Natural killer cell (primary cell): Measurements from ENCODE around the gene FLACC1. TPM values are rescaled to one million over a fixed set of nuclear protein-coding genes. Genes with fewer than 3 reads are reported as not detected.
A peak's percentile ranks its signal among the peaks of the same experiment; 100 is the strongest.
"Not testable (repeated sequence)": the region's sequence is repeated elsewhere in the genome, so short reads cannot be mapped to it uniquely, and the experiment has no call there.

Experiments used
- ATAC-seq, 3 donors: fragments of 150-1000 bp in 2 of 3; fragments of 200-7000 bp in 1 of 3; cut with Tn5 transposase; 1 replicate in 1 of 3; 2 replicates in 2 of 3; pipeline ENCODE4 v1.10.0; 2021; ENCODE audit warnings: mild to moderate bottlenecking in 2 of 3, moderate library complexity in 2 of 3
- DNase-seq, 2 donors: peaks; one replicate each; pipeline versions ENCODE4 v3.0.0 to v3.0.0-alpha.2; 2013 to 2021; ENCODE audit warnings: mixed read lengths in 1 of 2
- H3K27ac ChIP-seq: one replicate; pipeline ENCODE4 v1.5.1; 2013; ENCODE audit warnings: mild to moderate bottlenecking, low read length
- H3K27me3 ChIP-seq: one replicate; pipeline ENCODE4 v1.6.1; 2013; ENCODE audit warnings: low read length; ENCODE audit not compliant: control insufficient read depth, insufficient read depth
- H3K36me3 ChIP-seq: one replicate; pipeline ENCODE4 v1.6.1; 2013; ENCODE audit warnings: low read length; ENCODE audit not compliant: control insufficient read depth, insufficient read depth
- H3K4me1 ChIP-seq: one replicate; pipeline ENCODE4 v1.6.1; 2013; ENCODE audit warnings: low read length; ENCODE audit not compliant: control insufficient read depth, insufficient read depth
- H3K4me3 ChIP-seq: one replicate; pipeline ENCODE4 v1.5.1; 2013; ENCODE audit warnings: low read length
- H3K9me3 ChIP-seq: one replicate; pipeline ENCODE4 v1.6.1; 2013; ENCODE audit warnings: low read length; ENCODE audit not compliant: control insufficient read depth, insufficient read depth
- H3K27ac Mint-ChIP-seq, 2 donors: one replicate each; pipeline ENCODE4 v1.8.0; 2022; ENCODE audit warnings: mild to moderate bottlenecking in 2 of 2, mixed read lengths in 2 of 2, moderate library complexity in 1 of 2
- H3K27me3 Mint-ChIP-seq, 2 donors: one replicate each; pipeline ENCODE4 v1.8.0; 2022; ENCODE audit warnings: low read depth in 2 of 2, mixed read lengths in 2 of 2
- H3K36me3 Mint-ChIP-seq: one replicate; pipeline ENCODE4 v1.8.0; 2022; ENCODE audit warnings: mixed read lengths
- H3K4me1 Mint-ChIP-seq, 2 donors: one replicate each; pipeline ENCODE4 v1.8.0; 2022; ENCODE audit warnings: mixed read lengths in 2 of 2
- H3K4me3 Mint-ChIP-seq: one replicate; pipeline ENCODE4 v1.8.0; 2022; ENCODE audit warnings: mild to moderate bottlenecking, moderate library complexity, mixed read lengths
- H3K9me3 Mint-ChIP-seq, 2 donors: one replicate each; pipeline ENCODE4 v1.8.0; 2022; ENCODE audit warnings: mixed read lengths in 2 of 2
- CTCF ChIP-seq: fragments of 200-600 bp; IDR thresholded peaks from one replicate; pipeline ENCODE4 v1.8.0; 2022; ENCODE audit warnings: antibody characterized with exemption
- WGBS: methylation state at CpG from one replicate; pipeline ENCODE4 v1.1.7; 2013; ENCODE audit warnings: missing lambda C conversion rate; ENCODE audit not compliant: insufficient coverage; 5-methylcytosine and 5-hydroxymethylcytosine counted together
- intact Hi-C: fragments of 100-400 bp; cut with micrococcal nuclease; formaldehyde crosslinking; loops from one replicate; pipeline ENCODE4 v1.14.2; 2022
- total RNA-seq, 4 donors: library from RNA; stranded (reverse); fragments of 120-200 nt in 1 of 4; gene quantifications; one replicate each; pipeline versions ENCODE4 v1.2.3 to v1.2.4, GENCODE V29; 2013 to 2022

The FLACC1 gene
- total RNA-seq, 3 donors from 2014 or later (not counting 1 experiment from before 2014, with no cell fraction given), result 5.2 to 7.0 (median 6.8) TPM

GRCh38 chr2:201369318-201369717 is 12.2 kb upstream of the FLACC1 start:
- H3K4me1 ChIP-seq, H3K9me3 ChIP-seq, H3K9me3 Mint-ChIP-seq, DNase-seq, H3K27me3 ChIP-seq, H3K36me3 ChIP-seq, ATAC-seq, H3K4me3 Mint-ChIP-seq, H3K27me3 Mint-ChIP-seq, H3K27ac ChIP-seq, H3K4me1 Mint-ChIP-seq, H3K4me3 ChIP-seq, H3K36me3 Mint-ChIP-seq, H3K27ac Mint-ChIP-seq, intact Hi-C loops: not testable (repeated sequence)
- 96% methylated on average over 8 of the region's 8 CpGs for WGBS

- Mint-ChIP-seq H3K4me3 (no peak overlapping the region), H3K4me1 (no peaks in the 10 kb centered on the region), H3K36me3 (peaks cover 8% of the 10 kb centered on the region), H3K9me3 (no peaks in the 10 kb centered on the region), H3K27ac (no peak overlapping the region), H3K27me3 (no peaks in the 10 kb centered on the region)
- Histone ChIP-seq H3K9me3 (peaks cover 10% of the 10 kb centered on the region), H3K27me3 (no peaks in the 10 kb centered on the region), H3K36me3 (no peaks in the 10 kb centered on the region), H3K27ac (no peak overlapping the region), H3K4me1 (peaks cover 4% of the 10 kb centered on the region), H3K4me3 (no peak overlapping the region)
- TF ChIP-seq CTCF, result no peak
- ATAC-seq (no peak), DNase-seq (no peak)
- intact Hi-C loops, result no loop called here
These were observed 9.0 kb upstream of the FLACC1 start for GRCh38 chr2:201366146-201366545.

GRCh38 chr2:201363857-201364560 is 6.9 kb upstream of the FLACC1 start:
- H3K27ac Mint-ChIP-seq, result no peak overlapping the region
- no peaks in the 10 kb centered on the region for H3K4me1 Mint-ChIP-seq
- H3K36me3 Mint-ChIP-seq, result peaks cover 8% of the 10 kb centered on the region
- Histone ChIP-seq H3K36me3 (peaks cover 5% of the 10 kb centered on the region), H3K9me3 (peaks cover 10% of the 10 kb centered on the region), H3K4me3 (no peak overlapping the region), H3K4me1 (peaks cover 4% of the 10 kb centered on the region), H3K27ac (no peak overlapping the region), H3K27me3 (no peaks in the 10 kb centered on the region)
- no peaks in the 10 kb centered on the region for H3K27me3 Mint-ChIP-seq
- peak; percentile 89 for TF ChIP-seq CTCF
- H3K4me3 Mint-ChIP-seq, result no peak overlapping the region
- intact Hi-C loops, result loop anchor here (1.0 kb wide), 1 partner anchor 128 kb away; no protein-coding TSS in a partner anchor
- DNase-seq, result peak in 1 of 2 donors; percentile 74
- WGBS, result 92% methylated on average over 2 of the region's 2 CpGs
- peak; percentile 92 to 99 (median 98) for ATAC-seq
- H3K9me3 Mint-ChIP-seq, result no peaks in the 10 kb centered on the region

- 95% methylated on average over 2 of the region's 2 CpGs for WGBS
- TF ChIP-seq CTCF, result no peak
- H3K4me3 ChIP-seq, result no peak overlapping the region
- Mint-ChIP-seq H3K27me3 (no peaks in the 10 kb centered on the region), H3K27ac (no peak overlapping the region), H3K4me3 (no peak overlapping the region), H3K9me3 (no peaks in the 10 kb centered on the region), H3K4me1 (no peaks in the 10 kb centered on the region), H3K36me3 (peaks cover 8% of the 10 kb centered on the region)
- H3K27ac ChIP-seq, result no peak overlapping the region
- no peak for ATAC-seq
- H3K36me3 ChIP-seq, result peaks cover 5% of the 10 kb centered on the region
- peaks cover 4% of the 10 kb centered on the region for H3K4me1 ChIP-seq
- peaks cover 8% of the 10 kb centered on the region for H3K9me3 ChIP-seq
- no peaks in the 10 kb centered on the region for H3K27me3 ChIP-seq
- no peak for DNase-seq
- intact Hi-C loops, result no loop called here
These were observed 5.3 kb upstream of the FLACC1 start for GRCh38 chr2:201362396-201362795.
